Small intestine (tissue), 7 donors: ENCODE data around the gene DCBLD1. TPM values are rescaled to one million over a fixed set of nuclear protein-coding genes. Genes with fewer than 3 reads are reported as not detected.

Source experiments
- DNase-seq, 2 donors: peaks; one replicate each; pipeline versions ENCODE4 v3.0.0 to v3.0.0-alpha.2; 2013
- FAIRE-seq: peaks from 2 replicates; lab custom pipeline; 2012; peaks lifted over from hg19 to GRCh38; lab: Jason Lieb, UNC
- H3K27ac ChIP-seq, 3 donors: one replicate each; pipeline ENCODE4 v1.5.1; 2013; ENCODE audit warnings: low read length in 2 of 3, mild to moderate bottlenecking in 2 of 3, control low read depth in 1 of 3, inconsistent platforms in 1 of 3, low read depth in 1 of 3, moderate library complexity in 1 of 3
- H3K27me3 ChIP-seq, 3 donors: one replicate each; pipeline ENCODE4 v1.6.1; 2013; ENCODE audit warnings: low read length in 3 of 3, inconsistent platforms in 1 of 3; ENCODE audit not compliant: control insufficient read depth in 3 of 3, insufficient read depth in 3 of 3
- H3K36me3 ChIP-seq, 3 donors: one replicate each; pipeline ENCODE4 v1.6.1; 2013; ENCODE audit warnings: low read length in 3 of 3, inconsistent platforms in 1 of 3, low read depth in 1 of 3, mild to moderate bottlenecking in 1 of 3, moderate library complexity in 1 of 3; ENCODE audit not compliant: control insufficient read depth in 3 of 3, insufficient read depth in 2 of 3
- H3K4me1 ChIP-seq, 3 donors: one replicate each; pipeline ENCODE4 v1.6.1; 2013; ENCODE audit warnings: low read length in 2 of 3, inconsistent platforms in 1 of 3, low read depth in 1 of 3, mild to moderate bottlenecking in 1 of 3, moderate library complexity in 1 of 3; ENCODE audit not compliant: control insufficient read depth in 3 of 3, insufficient read depth in 2 of 3
- H3K4me3 ChIP-seq, 3 donors: one replicate each; pipeline ENCODE4 v1.5.1; 2013; ENCODE audit warnings: low read length in 3 of 3, control low read depth in 1 of 3, inconsistent platforms in 1 of 3, low read depth in 1 of 3, mild to moderate bottlenecking in 1 of 3, moderate library complexity in 1 of 3
- H3K9me3 ChIP-seq, 2 donors: one replicate each; pipeline ENCODE4 v1.6.1; 2013; ENCODE audit warnings: low read depth in 1 of 2, low read length in 1 of 2; ENCODE audit not compliant: control insufficient read depth in 2 of 2, insufficient read depth in 1 of 2
- WGBS, 3 donors: extraction: QIAGEN DNeasy Blood & Tissue Kit; methylation state at CpG; one replicate each; pipeline ENCODE4 v1.1.7; 2013; 5-methylcytosine and 5-hydroxymethylcytosine counted together
- polyA plus RNA-seq, 4 donors: library from polyadenylated mRNA; stranded (reverse) in 3 of 4; unstranded in 1 of 4; fragments of 200-250 nt in 3 of 4; fragments of 120-200 nt in 1 of 4; gene quantifications; one replicate each; pipeline versions ENCODE4 v1.2.1 to v1.2.3, GENCODE V29; 2013
- donor health status: healthy with polysubstance abuse.
- donor health status: control.
- donor health status: control.
- donor health status: Bipolar disorder and iron deficiency.
- donor health status: healthy.

The DCBLD1 gene
- polyA plus RNA-seq, 4 donors, result 4.9 to 23.4 (median 7.7) TPM

GRCh38 chr6:117595099-117595923 is 112.8 kb downstream of the DCBLD1 start:
- Histone ChIP-seq H3K4me1 (peaks cover 3 to 10% (median 7%) of the 10 kb centered on the region in 3 donors), H3K27me3 (no peaks in the 10 kb centered on the region), H3K27ac (no peak overlapping the region), H3K9me3 (peaks cover 0 to 2% of the 10 kb centered on the region in 2 donors), H3K36me3 (peaks cover 0 to 9% (median 2%) of the 10 kb centered on the region in 3 donors), H3K4me3 (no peak overlapping the region)
- peak; percentile 23 to 63 for DNase-seq
- FAIRE-seq, result no peak
- WGBS, 3 donors, result 23 to 74% (median 31%) methylated on average over 2 of the region's 2 CpGs

GRCh38 chr6:117597755-117598154 is 115.3 kb downstream of the DCBLD1 start:
- FAIRE-seq (no peak), DNase-seq (no peak)
- H3K36me3 ChIP-seq, result peaks cover 0 to 8% (median 2%) of the 10 kb centered on the region in 3 donors
- no peak overlapping the region for H3K4me3 ChIP-seq
- H3K9me3 ChIP-seq, result peaks cover 0 to 2% of the 10 kb centered on the region in 2 donors
- H3K4me1 ChIP-seq, result peaks cover 2 to 11% (median 3%) of the 10 kb centered on the region in 3 donors
- 94 to 100% (median 96%) methylated on average over 2 of the region's 2 CpGs for WGBS, 3 donors
- H3K27me3 ChIP-seq, result no peaks in the 10 kb centered on the region
- H3K27ac ChIP-seq, result no peak overlapping the region

Other genes with a start within 250 kb of the DCBLD1 start
- gene VGLL2, start 217.1 kb upstream of the DCBLD1 start, polyA plus RNA-seq, result under 1 TPM in 1 of 4 donors, not detected in 3; 0.28 TPM
- gene ROS1, start 56.7 kb upstream of the DCBLD1 start, polyA plus RNA-seq, result 1 to 10 TPM in 1 of 4 donors, under 1 TPM in 2, not detected in 1; under 0.01 to 4.9 (median under 0.01) TPM
- 10 to 100 TPM in 3 of 4 donors, 1 to 10 TPM in 1; 7.6 to 44.1 (median 11.8) TPM for gene GOPC, start 119.8 kb downstream of the DCBLD1 start, polyA plus RNA-seq
- 10 to 100 TPM; 10.7 to 38.0 (median 17.9) TPM for gene NUS1, start 192.8 kb downstream of the DCBLD1 start, polyA plus RNA-seq